ENCODE data around the gene ADGRG3. TPM values are rescaled to one million over a fixed set of nuclear protein-coding genes. Genes with fewer than 3 reads are reported as not detected.

ADGRG3 gene
- polyA plus RNA-seq, 1 donor (not counting 4 experiments of a cell fraction or from before 2014, with no cell fraction given): not detected

GRCh38 chr16:57657228-57657627 is 10.9 kb upstream of the ADGRG3 start:
- Histone ChIP-seq H3K36me3 (ENCODE audit: control insufficient read depth in 2 of 2, extremely low read depth in 1 of 2, insufficient read depth in 2 of 2, low read length in 2 of 2) (peaks cover 43 to 50% of the 10 kb centered on the region in 2 experiments), H3K27ac (ENCODE audit: control insufficient read depth, insufficient read depth, low read length) (no peak overlapping the region), H3K4me1 (ENCODE audit: control insufficient read depth, extremely low read depth, insufficient read depth, low read length) (peaks cover 19% of the 10 kb centered on the region), H3K4me2 (ENCODE audit: control insufficient read depth, extremely low read depth, insufficient read depth, low read depth, low read length) (no peak overlapping the region), H3K27me3 (ENCODE audit: control insufficient read depth, extremely low read depth, insufficient read depth, low read length) (no peaks in the 10 kb centered on the region), H3K4me3 (ENCODE audit: control insufficient read depth in 2 of 3, extremely low read depth in 1 of 3, insufficient read depth in 2 of 3, low read depth in 1 of 3, low read length in 3 of 3) (no peak overlapping the region), H2AFZ (ENCODE audit: control insufficient read depth, low read length) (no peak overlapping the region), H3K9me1 (ENCODE audit: control insufficient read depth, extremely low read depth, insufficient read depth, low read length) (peaks cover 4% of the 10 kb centered on the region), H3K9me3 (ENCODE audit: control insufficient read depth, low read depth, low read length) (no peaks in the 10 kb centered on the region), H3K9ac (ENCODE audit: control insufficient read depth, extremely low read depth, insufficient read depth, low read length) (no peak overlapping the region), H3K79me2 (ENCODE audit: control insufficient read depth, insufficient read depth, low read length) (no peaks in the 10 kb centered on the region), H4K20me1 (ENCODE audit: control insufficient read depth, extremely low read depth, insufficient read depth, low read length) (peaks cover 6% of the 10 kb centered on the region)
- dilution Hi-C loops (cut with MboI; ENCODE audit: extremely low pct_ligation_motif_present, low sequenced_read_pairs): no loop called here
- FAIRE-seq (no peak), DNase-seq (ENCODE audit: low read depth, low spot score) (no peak)
- TF ChIP-seq CTCF (optimal IDR thresholded peaks at IDR 0.05 in 1 of 3, IDR thresholded peaks at IDR 0.05 in 1 of 3, conservative IDR thresholded peaks at IDR 0.05 in 1 of 3; ENCODE audit: extremely low read depth in 1 of 3, insufficient read depth in 2 of 3, low read length in 3 of 3) (no peak), EZH2 (IDR thresholded peaks at IDR 0.05; ENCODE audit: low read length) (no peak)

- no peak overlapping the region for H3K9ac ChIP-seq (ENCODE audit: control insufficient read depth, extremely low read depth, insufficient read depth, low read length)
- FAIRE-seq (no peak), DNase-seq (ENCODE audit: low read depth, low spot score) (no peak)
- no peak overlapping the region for H3K4me3 ChIP-seq (ENCODE audit: control insufficient read depth in 2 of 3, extremely low read depth in 1 of 3, insufficient read depth in 2 of 3, low read depth in 1 of 3, low read length in 3 of 3)
- TF ChIP-seq CTCF (optimal IDR thresholded peaks at IDR 0.05 in 1 of 3, IDR thresholded peaks at IDR 0.05 in 1 of 3, conservative IDR thresholded peaks at IDR 0.05 in 1 of 3; ENCODE audit: extremely low read depth in 1 of 3, insufficient read depth in 2 of 3, low read length in 3 of 3) (no peak), EZH2 (IDR thresholded peaks at IDR 0.05; ENCODE audit: low read length) (no peak)
- peaks cover 51 to 53% of the 10 kb centered on the region in 2 experiments for H3K36me3 ChIP-seq (ENCODE audit: control insufficient read depth in 2 of 2, extremely low read depth in 1 of 2, insufficient read depth in 2 of 2, low read length in 2 of 2)
- H2AFZ ChIP-seq (ENCODE audit: control insufficient read depth, low read length): no peak overlapping the region
- peaks cover 6% of the 10 kb centered on the region for H4K20me1 ChIP-seq (ENCODE audit: control insufficient read depth, extremely low read depth, insufficient read depth, low read length)
- H3K27me3 ChIP-seq (ENCODE audit: control insufficient read depth, extremely low read depth, insufficient read depth, low read length): no peaks in the 10 kb centered on the region
- no peak overlapping the region for H3K27ac ChIP-seq (ENCODE audit: control insufficient read depth, insufficient read depth, low read length)
- no peaks in the 10 kb centered on the region for H3K9me3 ChIP-seq (ENCODE audit: control insufficient read depth, low read depth, low read length)
- dilution Hi-C loops (cut with MboI; ENCODE audit: extremely low pct_ligation_motif_present, low sequenced_read_pairs): no loop called here
- peaks cover 4% of the 10 kb centered on the region for H3K9me1 ChIP-seq (ENCODE audit: control insufficient read depth, extremely low read depth, insufficient read depth, low read length)
- H3K79me2 ChIP-seq (ENCODE audit: control insufficient read depth, insufficient read depth, low read length): no peaks in the 10 kb centered on the region
- no peak overlapping the region for H3K4me2 ChIP-seq (ENCODE audit: control insufficient read depth, extremely low read depth, insufficient read depth, low read depth, low read length)
- H3K4me1 ChIP-seq (ENCODE audit: control insufficient read depth, extremely low read depth, insufficient read depth, low read length): peaks cover 18% of the 10 kb centered on the region
Measured at GRCh38 chr16:57658130-57658877, 9.8 kb upstream of the ADGRG3 start.
